Adrenal gland (tissue), 5 donors: ENCODE measurements around the gene LARGE2.

Source experiments
- POLR2A ChIP-seq, 2 donors: fragments of 450-650 bp; IDR thresholded peaks; one replicate each; pipeline ENCODE4 v1.6.1; 2017; ENCODE audit warnings: antibody characterized with exemption in 2 of 2, mild to moderate bottlenecking in 2 of 2, moderate library complexity in 1 of 2
- TF ChIP-seq, protein P1 (sequence below), 6 experiments: fragments of 450-650 bp in 4 of 6; fragments of 200-600 bp in 2 of 6; sonication (generic) in 1 of 6; IDR thresholded peaks; 1 replicate in 5 of 6; 2 replicates in 1 of 6; pipeline versions ENCODE4 v1.5.1 to v1.8.0; 2016 to 2021; ENCODE audit warnings: antibody characterized with exemption in 6 of 6, mild to moderate bottlenecking in 2 of 6, moderate library complexity in 1 of 6
- donor health status: DM: no; HTN: no; CAD: no.

DNA sequence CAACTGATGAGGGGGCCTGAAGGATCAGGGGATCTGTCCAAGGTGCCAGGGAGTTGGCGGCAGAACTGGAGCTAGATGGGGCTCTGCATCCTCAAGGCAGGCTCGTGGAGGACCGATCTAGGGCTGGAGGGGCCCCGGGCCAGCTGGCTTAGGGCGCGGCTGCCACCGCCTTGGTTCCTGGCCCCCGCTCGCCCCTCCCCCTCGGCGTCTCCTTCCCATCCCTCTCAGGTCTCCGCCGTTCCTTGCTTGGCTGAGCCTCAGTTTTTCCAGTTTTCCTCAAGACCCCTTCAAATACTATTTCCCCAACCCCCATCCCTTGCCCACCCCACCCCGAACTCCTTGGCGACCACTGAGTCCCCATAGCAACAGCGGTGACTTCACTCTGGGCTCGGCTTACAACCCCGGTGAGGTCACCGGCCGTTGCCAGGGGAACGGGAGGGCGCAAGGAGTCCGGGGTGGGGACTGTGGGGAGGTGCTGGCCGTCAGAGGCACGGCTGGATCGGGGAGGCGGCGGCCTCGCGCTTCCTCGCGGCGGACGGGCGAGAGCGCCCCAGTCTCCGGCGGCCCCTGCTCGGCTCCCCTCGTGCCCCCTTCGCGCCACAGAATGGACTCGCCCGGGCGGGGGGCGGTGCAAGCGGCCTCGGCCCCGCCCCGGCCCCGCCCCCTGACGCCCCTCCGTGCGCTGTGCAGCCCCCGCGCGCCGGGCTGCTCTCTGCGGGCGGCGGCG lies 22.8 kb upstream of the LARGE2 start:
- TF ChIP-seq, protein P1, sequence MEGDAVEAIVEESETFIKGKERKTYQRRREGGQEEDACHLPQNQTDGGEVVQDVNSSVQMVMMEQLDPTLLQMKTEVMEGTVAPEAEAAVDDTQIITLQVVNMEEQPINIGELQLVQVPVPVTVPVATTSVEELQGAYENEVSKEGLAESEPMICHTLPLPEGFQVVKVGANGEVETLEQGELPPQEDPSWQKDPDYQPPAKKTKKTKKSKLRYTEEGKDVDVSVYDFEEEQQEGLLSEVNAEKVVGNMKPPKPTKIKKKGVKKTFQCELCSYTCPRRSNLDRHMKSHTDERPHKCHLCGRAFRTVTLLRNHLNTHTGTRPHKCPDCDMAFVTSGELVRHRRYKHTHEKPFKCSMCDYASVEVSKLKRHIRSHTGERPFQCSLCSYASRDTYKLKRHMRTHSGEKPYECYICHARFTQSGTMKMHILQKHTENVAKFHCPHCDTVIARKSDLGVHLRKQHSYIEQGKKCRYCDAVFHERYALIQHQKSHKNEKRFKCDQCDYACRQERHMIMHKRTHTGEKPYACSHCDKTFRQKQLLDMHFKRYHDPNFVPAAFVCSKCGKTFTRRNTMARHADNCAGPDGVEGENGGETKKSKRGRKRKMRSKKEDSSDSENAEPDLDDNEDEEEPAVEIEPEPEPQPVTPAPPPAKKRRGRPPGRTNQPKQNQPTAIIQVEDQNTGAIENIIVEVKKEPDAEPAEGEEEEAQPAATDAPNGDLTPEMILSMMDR (IDR thresholded peaks at IDR 0.05), result no peak
- TF ChIP-seq POLR2A (IDR thresholded peaks at IDR 0.05), result no peak
